Caki2 (cell line): ENCODE results near the gene C16orf96. TPM values are rescaled to one million over a fixed set of nuclear protein-coding genes. Genes with fewer than 3 reads are reported as not detected.
A peak's percentile ranks its signal among the peaks of the same experiment; 100 is the strongest.

Source experiments
- DNase-seq: peaks from one replicate; pipeline ENCODE4 v3.0.0-alpha.2; 2015; ENCODE audit warnings: low read depth
- in situ Hi-C: cut with HindIII; loops from 2 replicates; pipeline ENCODE4 v1.10.0; 2016; ENCODE audit warnings: low sequenced_read_pairs, low pct_unique_long_range_greater_than_20kb, mixed read lengths
- total RNA-seq: library from RNA; depleted of rRNA; stranded (reverse); fragments of >200 nt; shearing (Covaris generic); gene quantifications from 2 replicates; pipeline ENCODE4 v1.2.3, GENCODE V29; 2014; ENCODE audit warnings: low replicate concordance

The C16orf96 gene
- total RNA-seq, 1 experiment from 2014 or later: not detected

DNA sequence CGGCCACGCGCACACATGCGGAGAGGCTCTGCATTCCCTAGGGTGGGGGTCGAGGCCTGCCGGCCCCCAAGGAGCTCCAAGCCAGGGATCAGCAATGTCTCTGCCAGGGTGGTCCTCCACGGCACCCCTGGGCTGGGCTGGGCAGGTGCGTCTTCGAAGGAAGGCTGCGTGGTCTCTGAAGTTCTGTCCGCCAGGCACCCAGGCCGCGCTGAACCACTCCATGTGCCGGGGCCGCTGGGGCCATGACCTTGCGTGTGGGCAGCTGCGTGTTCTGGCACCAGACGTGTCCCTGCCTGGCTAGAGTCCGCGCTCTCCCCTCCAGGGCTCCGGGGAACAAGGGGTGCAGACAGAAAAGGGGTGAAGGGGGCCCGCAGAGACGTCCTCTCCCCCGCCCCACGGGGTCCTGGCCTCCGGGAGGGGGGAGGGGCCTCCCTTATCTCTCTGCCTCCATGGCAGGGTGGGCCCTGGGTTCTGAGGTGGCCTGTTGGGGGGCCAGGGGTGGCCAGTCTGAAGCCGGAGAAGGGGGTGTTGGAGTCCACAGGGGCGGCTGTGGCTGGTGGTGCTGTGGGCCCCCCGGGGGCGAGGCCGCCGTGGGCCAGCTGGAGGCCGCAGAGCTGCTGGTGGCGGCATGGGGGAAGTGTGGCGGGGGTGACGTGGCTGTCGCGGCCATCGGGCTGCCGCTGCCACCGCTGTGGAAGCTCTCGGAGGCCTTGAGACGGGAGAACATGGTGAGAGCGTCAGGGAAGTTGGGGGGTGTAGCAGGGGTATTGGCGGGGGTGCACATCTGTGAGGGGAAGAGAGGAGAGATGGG, 53.3 kb downstream of the C16orf96 start:
- DNase-seq: no peak
- in situ Hi-C loops: no loop called here

GRCh38 chr16:4610011-4611005, 54.2 kb downstream of the C16orf96 start:
- no peak for DNase-seq
- in situ Hi-C loops: no loop called here

GRCh38 chr16:4611337-4612021, 55.3 kb downstream of the C16orf96 start:
- in situ Hi-C loops: no loop called here
- no peak for DNase-seq

DNA sequence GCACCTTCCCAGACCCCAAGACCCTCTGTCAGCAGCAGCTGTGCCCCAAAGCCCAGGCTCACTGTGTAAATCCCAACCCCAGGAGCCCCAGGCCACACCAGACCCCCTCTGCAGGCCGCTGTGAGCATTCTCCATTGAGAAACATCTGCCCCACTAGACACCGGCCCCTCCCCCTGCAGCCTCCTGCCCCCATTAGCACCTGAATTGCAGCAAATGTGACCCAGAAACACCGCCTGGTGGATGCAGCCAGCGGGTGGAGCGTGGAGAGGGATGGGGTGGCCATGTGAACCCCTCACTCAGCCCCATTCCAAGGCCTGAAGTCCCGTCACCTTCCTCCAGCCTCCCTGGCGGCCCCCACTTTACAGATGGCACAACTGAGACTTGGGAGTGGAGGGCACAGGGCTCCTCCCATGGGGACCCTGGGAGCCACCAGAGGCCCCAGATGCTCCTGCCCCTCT, 56.4 kb downstream of the C16orf96 start:
- in situ Hi-C loops: no loop called here
- DNase-seq: no peak

- in situ Hi-C loops: no loop called here
- no peak for DNase-seq
Observed at GRCh38 chr16:4612977-4613635, 57.0 kb downstream of the C16orf96 start.

DNA sequence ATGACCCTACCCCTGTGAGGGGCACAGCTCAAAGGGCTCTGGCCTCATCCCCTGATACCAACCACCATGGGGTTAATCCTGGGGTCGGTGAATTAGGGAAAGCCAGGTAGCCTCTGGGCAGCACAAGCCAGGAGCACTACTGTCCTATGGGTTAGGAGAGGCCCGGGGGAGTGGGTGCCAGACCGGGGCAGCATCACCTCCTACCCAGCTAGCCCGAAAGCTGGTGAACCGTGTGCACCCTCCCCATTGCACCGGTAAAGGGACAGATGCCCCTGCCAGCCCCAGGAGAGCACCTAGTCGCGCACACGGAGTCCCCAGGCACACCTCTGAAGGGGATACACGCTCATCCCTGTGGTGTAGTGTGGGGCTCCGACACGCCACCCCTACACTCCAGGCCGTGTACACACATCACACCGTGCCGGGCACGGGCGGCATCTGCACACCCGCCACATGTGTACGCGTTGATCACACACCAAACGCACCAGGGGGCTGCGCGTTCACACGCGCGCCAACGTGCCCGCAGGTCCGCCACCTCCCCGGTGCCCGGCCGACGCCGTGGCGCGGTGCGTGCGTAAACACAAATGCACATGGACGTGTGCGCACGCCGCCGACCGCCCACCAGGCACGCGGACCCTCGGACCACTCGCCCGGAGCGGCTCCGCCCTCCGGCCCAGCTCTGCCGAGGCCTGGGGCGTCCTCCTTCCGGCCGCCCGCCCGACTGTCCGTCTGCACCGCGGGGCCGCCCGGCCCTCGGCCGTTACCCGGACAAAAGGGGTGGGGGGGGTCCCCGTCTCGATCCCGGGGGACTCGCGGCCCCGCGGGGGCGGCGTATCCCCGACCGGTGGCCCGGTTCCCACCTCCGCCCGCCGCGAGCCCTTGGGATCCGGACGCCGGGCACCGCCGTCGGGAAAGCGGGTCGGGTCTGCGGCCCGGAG, 57.8 kb downstream of the C16orf96 start:
- peak; percentile 46 for DNase-seq
- in situ Hi-C loops: no loop called here

GRCh38 chr16:4614571-4615383, 58.6 kb downstream of the C16orf96 start, which contains the start of gene UBALD1:
Gene UBALD1, minus strand, starts transcription at chr16:4614888. Its CDS starts 91 bp downstream, at chr16:4614797.
- in situ Hi-C loops: no loop called here
- DNase-seq: peak; percentile 97

DNA sequence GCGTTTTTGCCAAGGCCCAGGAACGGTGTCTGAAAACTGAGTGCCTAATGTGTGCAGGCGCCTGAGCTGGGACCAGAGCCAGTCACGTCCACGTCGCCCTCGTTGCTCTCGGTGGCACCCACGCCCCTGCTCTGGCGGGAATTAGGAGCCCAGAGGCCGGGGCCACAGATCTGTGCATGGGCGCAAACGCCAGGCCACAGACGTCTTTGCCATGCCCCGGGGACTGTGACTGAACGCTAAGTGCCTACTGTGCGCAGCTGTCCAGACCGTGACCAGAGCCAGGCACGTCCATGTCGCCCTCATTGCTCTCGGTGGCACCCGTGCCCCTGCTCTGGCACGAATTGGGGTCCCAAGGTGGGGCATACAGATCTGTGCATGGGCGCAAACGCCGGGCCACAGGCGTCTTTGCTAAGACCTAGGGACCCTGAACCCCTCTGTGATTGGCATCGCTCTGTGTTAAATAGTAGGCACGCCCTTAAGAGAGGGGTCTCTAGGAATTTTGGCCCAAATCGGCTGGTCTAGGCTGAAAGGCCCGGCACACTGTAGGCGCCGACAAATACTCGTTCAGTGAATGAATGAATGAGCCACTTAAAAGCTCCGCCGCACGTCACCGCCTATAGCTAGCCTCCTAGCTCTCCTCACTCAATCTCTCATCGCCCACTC, 59.4 kb downstream of the C16orf96 start:
- DNase-seq: no peak
- in situ Hi-C loops: no loop called here

DNA sequence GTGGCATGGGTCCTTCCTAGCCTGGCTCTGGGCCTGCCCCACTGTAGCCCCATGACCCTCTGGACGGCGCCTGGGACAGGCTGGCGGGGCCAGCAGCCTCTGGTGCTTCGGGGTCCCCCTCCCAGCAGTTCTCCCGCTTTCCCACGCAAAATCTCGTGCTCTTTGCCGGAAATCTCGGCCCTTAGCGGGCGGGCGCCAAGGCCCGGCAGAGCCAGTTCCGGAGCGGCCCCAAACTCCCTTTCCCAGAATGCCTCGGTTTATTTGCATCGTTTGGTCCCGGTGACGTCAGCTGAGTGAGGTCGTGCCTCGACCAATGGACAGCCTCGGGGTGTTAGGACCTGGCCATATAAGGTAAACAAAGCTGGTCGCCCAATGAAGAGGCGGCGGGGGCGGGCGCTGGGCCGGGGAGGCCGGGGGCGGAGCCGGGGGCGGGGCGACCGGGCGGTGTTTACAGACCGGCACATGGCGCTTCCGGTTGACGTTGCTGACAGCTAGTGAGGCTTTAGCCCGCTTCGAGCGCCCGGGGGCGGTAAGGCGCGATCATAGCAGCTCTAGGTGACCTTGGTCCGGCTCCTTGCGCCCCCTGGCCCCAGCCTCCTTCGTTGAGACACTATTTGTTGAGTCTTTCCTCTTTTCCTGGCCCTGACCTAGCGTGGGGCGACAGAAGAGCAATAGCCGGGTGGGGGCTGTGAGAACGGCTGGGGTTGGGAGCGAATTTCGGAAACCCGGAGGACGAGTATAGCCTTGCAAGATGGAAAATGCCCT, 60.1 kb downstream of the C16orf96 start:
- peak; percentile 99 for DNase-seq
- in situ Hi-C loops: no loop called here

GRCh38 chr16:4617880-4618279, 61.7 kb downstream of the C16orf96 start:
- DNase-seq: no peak
- in situ Hi-C loops: no loop called here

DNA sequence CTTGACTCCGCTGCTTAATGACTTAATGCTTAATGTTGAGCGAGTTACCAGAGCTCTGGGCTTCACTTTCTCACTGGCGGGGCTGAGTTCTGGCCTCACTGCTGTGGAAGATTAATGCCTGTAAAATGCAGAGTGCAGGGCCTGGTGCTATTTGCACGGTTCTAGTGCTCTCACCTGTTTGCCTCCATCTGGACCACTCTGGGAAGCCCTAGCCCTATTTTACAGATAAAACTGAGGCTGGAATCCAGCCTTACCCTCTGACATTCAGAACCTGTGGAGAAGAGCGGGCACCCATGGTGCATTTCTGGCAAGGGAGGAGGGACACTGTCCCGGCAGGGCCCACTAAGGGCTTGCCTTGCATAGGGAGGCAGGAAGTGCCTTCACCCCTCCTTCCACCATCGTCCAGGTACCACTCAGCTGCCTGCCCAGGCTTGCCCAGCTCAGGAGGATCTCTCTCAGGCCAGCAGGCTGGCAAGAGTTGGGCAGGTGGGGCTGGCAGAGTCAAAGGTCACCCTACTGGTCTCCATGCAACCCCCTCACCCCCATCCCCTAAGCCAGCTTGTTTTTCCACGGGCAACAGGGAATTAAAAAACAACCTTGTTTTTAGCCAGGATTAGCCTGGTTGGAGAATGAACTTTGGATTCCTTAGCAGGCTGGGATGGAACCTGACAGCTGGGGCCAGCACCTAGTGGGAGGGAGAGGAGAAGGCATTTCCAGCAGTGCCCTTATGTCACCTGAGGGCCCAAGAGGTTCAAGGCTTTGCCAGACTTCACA, 62.7 kb downstream of the C16orf96 start:
- in situ Hi-C loops: no loop called here
- DNase-seq: no peak

- in situ Hi-C loops: no loop called here
- DNase-seq: no peak
Observed at GRCh38 chr16:4623593-4623992, 67.5 kb downstream of the C16orf96 start.

GRCh38 chr16:4624015-4624826, 68.1 kb downstream of the C16orf96 start, which contains the start of gene MGRN1:
Gene MGRN1, plus strand, starts transcription at chr16:4624826. Its CDS starts 135 bp downstream, at chr16:4624961.
- DNase-seq: peak; percentile 99

More at GRCh38 chr16:4624015-4624826, 68.1 kb downstream of the C16orf96 start, which contains the start of gene MGRN1:
- in situ Hi-C loops: no loop called here
